HEK293 (cell line): ENCODE results near the gene ADCYAP1R1.

Experiments used
- CTCF ChIA-PET: fragments of 350-600 bp; formaldehyde crosslinking; extraction: SDS; loops from one replicate; lab custom pipeline; 2021; ENCODE audit warnings: antibody characterized with exemption; lab: Yijun Ruan, JAX
- POLR2A ChIA-PET: fragments of 300-600 bp; formaldehyde crosslinking; extraction: SDS; loops from one replicate; lab custom pipeline; 2020; ENCODE audit warnings: antibody characterized with exemption, inconsistent platforms; lab: Yijun Ruan, JAX
- H3K27ac ChIP-seq: fragments of 200-500 bp; sonication (Bioruptor generic); 2 replicates; pipeline ENCODE4 v1.5.1; 2014; ENCODE audit warnings: low read depth, low read length, control low read depth, inconsistent platforms; ENCODE audit errors: extremely low read depth
- H3K36me3 ChIP-seq, 2 experiments: fragments of 200-500 bp in 1 of 2; sonication (Bioruptor generic) in 1 of 2; 1 replicate in 1 of 2; 2 replicates in 1 of 2; pipeline ENCODE4 v1.5.1; 2014 to 2017; ENCODE audit warnings: inconsistent platforms in 2 of 2, low read length in 2 of 2; ENCODE audit not compliant: control insufficient read depth in 2 of 2, insufficient read depth in 1 of 2
- H3K4me1 ChIP-seq: fragments of 200-500 bp; sonication (Bioruptor generic); 2 replicates; pipeline ENCODE4 v1.5.1; 2014; ENCODE audit warnings: mild to moderate bottlenecking, low read length, inconsistent platforms; ENCODE audit not compliant: control insufficient read depth, insufficient read depth
- H3K4me3 ChIP-seq: 2 replicates; pipeline ENCODE4 v1.5.1; 2011; ENCODE audit warnings: low read depth, mild to moderate bottlenecking, control low read depth, low read length, moderate library complexity
- H3K9me3 ChIP-seq: fragments of 200-500 bp; sonication (Bioruptor generic); 2 replicates; pipeline ENCODE4 v1.5.1; 2014; ENCODE audit warnings: low read depth, low read length, inconsistent platforms; ENCODE audit not compliant: control insufficient read depth, insufficient read depth
- GFI1B ChIP-seq: fragments of 450-650 bp; formaldehyde crosslinking; IDR thresholded peaks from 2 replicates; pipeline ENCODE4 v1.5.1; 2016; ENCODE audit warnings: missing biosample characterization, missing genetic modification characterization
- HOXD13 ChIP-seq: sonication (generic); formaldehyde crosslinking; IDR thresholded peaks from 2 replicates; pipeline ENCODE4 v1.8.0; 2022; ENCODE audit warnings: missing genetic modification reagents, borderline replicate concordance
- MZF1 ChIP-seq: fragments of 450-650 bp; formaldehyde crosslinking; IDR thresholded peaks from 2 replicates; pipeline ENCODE4 v1.5.1; 2017; ENCODE audit warnings: missing biosample characterization, missing genetic modification characterization, borderline replicate concordance
- PRDM1 ChIP-seq: fragments of 450-650 bp; formaldehyde crosslinking; IDR thresholded peaks from 2 replicates; pipeline ENCODE4; 2016; ENCODE audit warnings: missing biosample characterization, missing genetic modification characterization
- SCRT1 ChIP-seq: fragments of 450-650 bp; formaldehyde crosslinking; IDR thresholded peaks from 2 replicates; pipeline ENCODE4 v1.5.1; 2016; ENCODE audit warnings: missing biosample characterization, missing genetic modification characterization, borderline replicate concordance
- ZBTB8A ChIP-seq: fragments of 450-650 bp; formaldehyde crosslinking; IDR thresholded peaks from 2 replicates; pipeline ENCODE4 v1.5.1; 2016; ENCODE audit warnings: missing biosample characterization, missing genetic modification characterization
- ZFHX2 ChIP-seq: fragments of 450-650 bp; formaldehyde crosslinking; conservative IDR thresholded peaks from 2 replicates; pipeline ENCODE4 v1.5.1; 2016; ENCODE audit warnings: missing biosample characterization, missing genetic modification characterization
- ZNF10 ChIP-seq: fragments of 450-650 bp; formaldehyde crosslinking; IDR thresholded peaks from 2 replicates; pipeline ENCODE4 v1.5.1; 2017; ENCODE audit warnings: missing biosample characterization, missing genetic modification characterization
- ZNF16 ChIP-seq: fragments of 450-650 bp; formaldehyde crosslinking; IDR thresholded peaks from 2 replicates; pipeline ENCODE4 v1.5.1; 2016; ENCODE audit warnings: low read depth, missing biosample characterization, missing genetic modification characterization
- ZNF19 ChIP-seq: fragments of 450-650 bp; formaldehyde crosslinking; IDR thresholded peaks from 2 replicates; pipeline ENCODE4; 2016; ENCODE audit warnings: missing biosample characterization, missing genetic modification characterization, low read depth
- ZNF292 ChIP-seq: fragments of 450-650 bp; formaldehyde crosslinking; IDR thresholded peaks from 2 replicates; pipeline ENCODE4 v1.5.1; 2016; ENCODE audit warnings: low read depth, missing biosample characterization, missing genetic modification characterization, borderline replicate concordance
- ZNF311 ChIP-seq: fragments of 450-650 bp; formaldehyde crosslinking; IDR thresholded peaks from 2 replicates; pipeline ENCODE4 v1.5.1; 2017; ENCODE audit warnings: missing biosample characterization, missing genetic modification characterization, borderline replicate concordance
- ZNF341 ChIP-seq: fragments of 450-650 bp; formaldehyde crosslinking; IDR thresholded peaks from 2 replicates; pipeline ENCODE4; 2016; ENCODE audit warnings: low read depth, missing biosample characterization, missing genetic modification characterization
- ZNF37A ChIP-seq: fragments of 450-650 bp; IDR thresholded peaks from 2 replicates; pipeline ENCODE4 v1.5.1; 2018; ENCODE audit warnings: missing biosample characterization, missing genetic modification characterization
- ZNF501 ChIP-seq: fragments of 450-650 bp; formaldehyde crosslinking; IDR thresholded peaks from 2 replicates; pipeline ENCODE4 v1.5.1; 2016; ENCODE audit warnings: missing biosample characterization, missing genetic modification characterization
- ZNF549 ChIP-seq: fragments of 450-650 bp; IDR thresholded peaks from 2 replicates; pipeline ENCODE4 v1.5.1; 2018; ENCODE audit warnings: missing biosample characterization, missing genetic modification characterization, mild to moderate bottlenecking, inconsistent platforms, moderate library complexity
- ZNF596 ChIP-seq: fragments of 450-650 bp; IDR thresholded peaks from 2 replicates; pipeline ENCODE4 v1.5.0; 2018; ENCODE audit warnings: missing biosample characterization, mild to moderate bottlenecking, missing genetic modification characterization, moderate library complexity
- ZNF600 ChIP-seq: fragments of 450-650 bp; formaldehyde crosslinking; IDR thresholded peaks from 2 replicates; pipeline ENCODE4 v1.5.1; 2016; ENCODE audit warnings: missing biosample characterization, missing genetic modification characterization
- ZNF610 ChIP-seq: fragments of 450-650 bp; formaldehyde crosslinking; IDR thresholded peaks from 2 replicates; pipeline ENCODE4 v1.5.1; 2016; ENCODE audit warnings: missing biosample characterization, missing genetic modification characterization, borderline replicate concordance
- ZNF701 ChIP-seq: fragments of 450-650 bp; formaldehyde crosslinking; IDR thresholded peaks from 2 replicates; pipeline ENCODE4 v1.5.1; 2016; ENCODE audit warnings: missing biosample characterization, missing genetic modification characterization
- ZNF843 ChIP-seq: fragments of 450-650 bp; formaldehyde crosslinking; IDR thresholded peaks from 2 replicates; pipeline ENCODE4 v1.5.1; 2016; ENCODE audit warnings: missing biosample characterization, missing genetic modification characterization
- TF ChIP-seq, protein P1 (sequence below): fragments of 450-650 bp; formaldehyde crosslinking; IDR thresholded peaks from 2 replicates; pipeline ENCODE4 v1.5.1; 2016; ENCODE audit warnings: missing biosample characterization, missing genetic modification characterization
- TF ChIP-seq, protein P2 (sequence below): fragments of 450-650 bp; formaldehyde crosslinking; IDR thresholded peaks from 2 replicates; pipeline ENCODE4 v1.5.1; 2017; ENCODE audit warnings: missing biosample characterization, missing genetic modification characterization
- TF ChIP-seq, protein P3 (sequence below): fragments of 450-650 bp; formaldehyde crosslinking; IDR thresholded peaks from 2 replicates; pipeline ENCODE4 v1.5.1; 2017; ENCODE audit warnings: missing biosample characterization, mild to moderate bottlenecking, missing genetic modification characterization, moderate library complexity
- TF ChIP-seq, protein P4 (sequence below): fragments of 450-650 bp; formaldehyde crosslinking; IDR thresholded peaks from 2 replicates; pipeline ENCODE4 v1.5.1; 2016; ENCODE audit warnings: missing biosample characterization, missing genetic modification characterization, borderline replicate concordance
- TF ChIP-seq, protein P5 (sequence below): fragments of 450-650 bp; formaldehyde crosslinking; IDR thresholded peaks from 2 replicates; pipeline ENCODE4 v1.5.1; 2016; ENCODE audit warnings: missing biosample characterization, missing genetic modification characterization, borderline replicate concordance
- TF ChIP-seq, protein P6 (sequence below): fragments of 450-650 bp; formaldehyde crosslinking; IDR thresholded peaks from 2 replicates; pipeline ENCODE4 v1.5.1; 2017; ENCODE audit warnings: missing biosample characterization, missing genetic modification characterization

The ADCYAP1R1 gene

DNA sequence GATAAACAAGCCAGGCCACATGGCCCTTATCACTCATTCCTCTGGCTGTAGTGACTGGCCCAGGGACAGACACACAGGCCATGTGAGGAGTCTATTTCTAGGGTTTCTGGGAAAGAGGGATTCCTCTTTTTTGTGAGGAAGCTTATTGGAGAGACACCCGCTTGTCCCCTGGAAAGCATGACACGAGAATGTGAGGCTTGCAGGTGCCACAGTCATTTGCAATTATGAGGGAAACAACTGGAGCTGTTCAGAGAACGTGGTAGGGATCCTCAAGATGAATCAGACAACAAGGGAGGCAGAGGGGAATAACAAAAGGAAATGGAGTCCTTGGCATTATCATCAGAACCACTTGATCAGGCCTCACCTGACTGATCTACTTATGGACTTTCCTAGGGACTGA is 64.5 kb downstream of the ADCYAP1R1 start:
- Histone ChIP-seq H3K9me3 (no peaks in the 10 kb centered on the region), H3K27ac (no peak overlapping the region), H3K4me1 (no peaks in the 10 kb centered on the region), H3K4me3 (no peak overlapping the region), H3K36me3 (no peaks in the 10 kb centered on the region)
- no peak for TF ChIP-seq ZNF16 (tag by site-specific recombination)
- TF ChIP-seq ZNF701: no peak
- no peak for TF ChIP-seq ZNF311
- no peak for TF ChIP-seq ZNF600
- TF ChIP-seq ZFHX2 (tag by site-specific recombination): no peak
- TF ChIP-seq ZNF37A (tag by site-specific recombination): no peak
- no peak for TF ChIP-seq ZNF596 (tag by site-specific recombination)
- no peak for TF ChIP-seq MZF1 (tag by site-specific recombination)
- no peak for TF ChIP-seq ZNF501
- TF ChIP-seq, protein P1, sequence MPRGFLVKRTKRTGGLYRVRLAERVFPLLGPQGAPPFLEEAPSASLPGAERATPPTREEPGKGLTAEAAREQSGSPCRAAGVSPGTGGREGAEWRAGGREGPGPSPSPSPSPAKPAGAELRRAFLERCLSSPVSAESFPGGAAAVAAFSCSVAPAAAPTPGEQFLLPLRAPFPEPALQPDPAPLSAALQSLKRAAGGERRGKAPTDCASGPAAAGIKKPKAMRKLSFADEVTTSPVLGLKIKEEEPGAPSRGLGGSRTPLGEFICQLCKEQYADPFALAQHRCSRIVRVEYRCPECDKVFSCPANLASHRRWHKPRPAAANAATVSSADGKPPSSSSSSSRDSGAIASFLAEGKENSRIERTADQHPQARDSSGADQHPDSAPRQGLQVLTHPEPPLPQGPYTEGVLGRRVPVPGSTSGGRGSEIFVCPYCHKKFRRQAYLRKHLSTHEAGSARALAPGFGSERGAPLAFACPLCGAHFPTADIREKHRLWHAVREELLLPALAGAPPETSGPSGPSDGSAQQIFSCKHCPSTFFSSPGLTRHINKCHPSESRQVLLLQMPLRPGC (tag by site-specific recombination): no peak
- no peak for TF ChIP-seq ZNF341 (tag by site-specific recombination)
- TF ChIP-seq, protein P2, sequence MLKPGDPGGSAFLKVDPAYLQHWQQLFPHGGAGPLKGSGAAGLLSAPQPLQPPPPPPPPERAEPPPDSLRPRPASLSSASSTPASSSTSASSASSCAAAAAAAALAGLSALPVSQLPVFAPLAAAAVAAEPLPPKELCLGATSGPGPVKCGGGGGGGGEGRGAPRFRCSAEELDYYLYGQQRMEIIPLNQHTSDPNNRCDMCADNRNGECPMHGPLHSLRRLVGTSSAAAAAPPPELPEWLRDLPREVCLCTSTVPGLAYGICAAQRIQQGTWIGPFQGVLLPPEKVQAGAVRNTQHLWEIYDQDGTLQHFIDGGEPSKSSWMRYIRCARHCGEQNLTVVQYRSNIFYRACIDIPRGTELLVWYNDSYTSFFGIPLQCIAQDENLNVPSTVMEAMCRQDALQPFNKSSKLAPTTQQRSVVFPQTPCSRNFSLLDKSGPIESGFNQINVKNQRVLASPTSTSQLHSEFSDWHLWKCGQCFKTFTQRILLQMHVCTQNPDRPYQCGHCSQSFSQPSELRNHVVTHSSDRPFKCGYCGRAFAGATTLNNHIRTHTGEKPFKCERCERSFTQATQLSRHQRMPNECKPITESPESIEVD (tag by site-specific recombination): no peak
- TF ChIP-seq PRDM1 (tag by site-specific recombination): no peak
- TF ChIP-seq ZNF19 (tag by site-specific recombination): no peak
- TF ChIP-seq, protein P3, sequence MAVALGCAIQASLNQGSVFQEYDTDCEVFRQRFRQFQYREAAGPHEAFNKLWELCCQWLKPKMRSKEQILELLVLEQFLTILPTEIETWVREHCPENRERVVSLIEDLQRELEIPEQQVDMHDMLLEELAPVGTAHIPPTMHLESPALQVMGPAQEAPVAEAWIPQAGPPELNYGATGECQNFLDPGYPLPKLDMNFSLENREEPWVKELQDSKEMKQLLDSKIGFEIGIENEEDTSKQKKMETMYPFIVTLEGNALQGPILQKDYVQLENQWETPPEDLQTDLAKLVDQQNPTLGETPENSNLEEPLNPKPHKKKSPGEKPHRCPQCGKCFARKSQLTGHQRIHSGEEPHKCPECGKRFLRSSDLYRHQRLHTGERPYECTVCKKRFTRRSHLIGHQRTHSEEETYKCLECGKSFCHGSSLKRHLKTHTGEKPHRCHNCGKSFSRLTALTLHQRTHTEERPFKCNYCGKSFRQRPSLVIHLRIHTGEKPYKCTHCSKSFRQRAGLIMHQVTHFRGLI: no peak
- no peak for TF ChIP-seq ZNF843 (tag by site-specific recombination)
- TF ChIP-seq HOXD13 (CRISPR knock-in tag): no peak
- no peak for TF ChIP-seq ZNF549
- TF ChIP-seq, protein P4, sequence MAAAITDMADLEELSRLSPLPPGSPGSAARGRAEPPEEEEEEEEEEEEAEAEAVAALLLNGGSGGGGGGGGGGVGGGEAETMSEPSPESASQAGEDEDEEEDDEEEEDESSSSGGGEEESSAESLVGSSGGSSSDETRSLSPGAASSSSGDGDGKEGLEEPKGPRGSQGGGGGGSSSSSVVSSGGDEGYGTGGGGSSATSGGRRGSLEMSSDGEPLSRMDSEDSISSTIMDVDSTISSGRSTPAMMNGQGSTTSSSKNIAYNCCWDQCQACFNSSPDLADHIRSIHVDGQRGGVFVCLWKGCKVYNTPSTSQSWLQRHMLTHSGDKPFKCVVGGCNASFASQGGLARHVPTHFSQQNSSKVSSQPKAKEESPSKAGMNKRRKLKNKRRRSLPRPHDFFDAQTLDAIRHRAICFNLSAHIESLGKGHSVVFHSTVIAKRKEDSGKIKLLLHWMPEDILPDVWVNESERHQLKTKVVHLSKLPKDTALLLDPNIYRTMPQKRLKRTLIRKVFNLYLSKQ: no peak
- TF ChIP-seq ZNF10: no peak
- ChIA-PET POLR2A (no interaction called here), CTCF (interaction anchor here (1.2 kb wide), 1 partner anchor 134 kb away, joined by 3 read pairs; no protein-coding TSS in a partner anchor)

DNA sequence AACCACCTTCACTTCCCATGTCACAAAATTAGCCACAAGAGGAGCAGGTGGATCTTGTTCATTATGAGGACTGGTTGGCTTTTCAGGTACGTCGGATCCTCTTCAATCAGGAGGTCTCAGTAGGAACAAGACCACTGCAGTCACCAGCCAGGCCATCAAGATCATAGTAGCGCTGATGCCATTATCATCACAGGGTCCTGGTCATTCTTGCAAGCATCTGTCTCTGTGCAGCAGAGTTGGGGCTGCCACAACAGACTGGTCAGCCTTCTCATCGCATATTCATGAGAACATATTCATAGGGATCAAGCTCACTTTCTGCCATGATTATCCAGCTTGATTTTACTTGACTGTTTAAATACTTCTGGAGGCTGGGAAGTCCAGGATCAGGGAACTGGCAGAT is 67.1 kb downstream of the ADCYAP1R1 start:
- Histone ChIP-seq H3K4me1 (no peaks in the 10 kb centered on the region), H3K9me3 (no peaks in the 10 kb centered on the region), H3K36me3 (no peaks in the 10 kb centered on the region), H3K27ac (no peak overlapping the region), H3K4me3 (no peak overlapping the region)
- ChIA-PET POLR2A (no interaction called here), CTCF (interaction anchor here (0.6 to 12.1 kb wide), 4 partner anchors 136 to 1180 kb away, joined by 3 to 373 read pairs (median 21); no protein-coding TSS in a partner anchor)
- TF ChIP-seq ZBTB8A (tag by site-specific recombination) (no peak), ZNF292 (tag by site-specific recombination) (no peak), GFI1B (no peak), ZNF610 (tag by site-specific recombination) (no peak), SCRT1 (tag by site-specific recombination) (no peak)
- TF ChIP-seq, protein P5, sequence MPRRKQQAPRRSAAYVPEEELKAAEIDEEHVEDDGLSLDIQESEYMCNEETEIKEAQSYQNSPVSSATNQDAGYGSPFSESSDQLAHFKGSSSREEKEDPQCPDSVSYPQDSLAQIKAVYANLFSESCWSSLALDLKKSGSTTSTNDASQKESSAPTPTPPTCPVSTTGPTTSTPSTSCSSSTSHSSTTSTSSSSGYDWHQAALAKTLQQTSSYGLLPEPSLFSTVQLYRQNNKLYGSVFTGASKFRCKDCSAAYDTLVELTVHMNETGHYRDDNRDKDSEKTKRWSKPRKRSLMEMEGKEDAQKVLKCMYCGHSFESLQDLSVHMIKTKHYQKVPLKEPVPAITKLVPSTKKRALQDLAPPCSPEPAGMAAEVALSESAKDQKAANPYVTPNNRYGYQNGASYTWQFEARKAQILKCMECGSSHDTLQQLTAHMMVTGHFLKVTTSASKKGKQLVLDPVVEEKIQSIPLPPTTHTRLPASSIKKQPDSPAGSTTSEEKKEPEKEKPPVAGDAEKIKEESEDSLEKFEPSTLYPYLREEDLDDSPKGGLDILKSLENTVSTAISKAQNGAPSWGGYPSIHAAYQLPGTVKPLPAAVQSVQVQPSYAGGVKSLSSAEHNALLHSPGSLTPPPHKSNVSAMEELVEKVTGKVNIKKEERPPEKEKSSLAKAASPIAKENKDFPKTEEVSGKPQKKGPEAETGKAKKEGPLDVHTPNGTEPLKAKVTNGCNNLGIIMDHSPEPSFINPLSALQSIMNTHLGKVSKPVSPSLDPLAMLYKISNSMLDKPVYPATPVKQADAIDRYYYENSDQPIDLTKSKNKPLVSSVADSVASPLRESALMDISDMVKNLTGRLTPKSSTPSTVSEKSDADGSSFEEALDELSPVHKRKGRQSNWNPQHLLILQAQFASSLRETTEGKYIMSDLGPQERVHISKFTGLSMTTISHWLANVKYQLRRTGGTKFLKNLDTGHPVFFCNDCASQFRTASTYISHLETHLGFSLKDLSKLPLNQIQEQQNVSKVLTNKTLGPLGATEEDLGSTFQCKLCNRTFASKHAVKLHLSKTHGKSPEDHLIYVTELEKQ (tag by site-specific recombination): no peak
- TF ChIP-seq, protein P6, sequence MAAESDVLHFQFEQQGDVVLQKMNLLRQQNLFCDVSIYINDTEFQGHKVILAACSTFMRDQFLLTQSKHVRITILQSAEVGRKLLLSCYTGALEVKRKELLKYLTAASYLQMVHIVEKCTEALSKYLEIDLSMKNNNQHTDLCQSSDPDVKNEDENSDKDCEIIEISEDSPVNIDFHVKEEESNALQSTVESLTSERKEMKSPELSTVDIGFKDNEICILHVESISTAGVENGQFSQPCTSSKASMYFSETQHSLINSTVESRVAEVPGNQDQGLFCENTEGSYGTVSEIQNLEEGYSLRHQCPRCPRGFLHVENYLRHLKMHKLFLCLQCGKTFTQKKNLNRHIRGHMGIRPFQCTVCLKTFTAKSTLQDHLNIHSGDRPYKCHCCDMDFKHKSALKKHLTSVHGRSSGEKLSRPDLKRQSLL (tag by site-specific recombination): no peak
